ENCODE data around the gene KLF15.

Gene KLF15

GRCh38 chr3:126351086-126351770 lies 6.0 kb downstream of the KLF15 start:
- no peak overlapping the region for H3K4me2 ChIP-seq (ENCODE audit: low read length)

GRCh38 chr3:126350502-126351085 lies 6.6 kb downstream of the KLF15 start:
- no peak overlapping the region for H3K4me3 ChIP-seq (ENCODE audit: low read length)
- H3F3A ChIP-seq (ENCODE audit: control insufficient read depth, insufficient read depth) = peaks cover 6% of the 10 kb centered on the region
- no peaks in the 10 kb centered on the region for H4K20me1 ChIP-seq (ENCODE audit: control insufficient read depth, insufficient read depth, low read depth, low read length)
- H3K4me1 ChIP-seq (ENCODE audit: control insufficient read depth, low read length) = peaks cover 32% of the 10 kb centered on the region
- H3K79me2 ChIP-seq (ENCODE audit: control insufficient read depth, low read length) = no peaks in the 10 kb centered on the region
- H3K36me3 ChIP-seq (ENCODE audit: control insufficient read depth, low read length) = no peaks in the 10 kb centered on the region
- no peaks in the 10 kb centered on the region for H3K9me3 ChIP-seq (ENCODE audit: control insufficient read depth, insufficient read depth, low read length)
- H3K4me2 ChIP-seq (ENCODE audit: low read length) = no peak overlapping the region
- no peaks in the 10 kb centered on the region for H3K9me2 ChIP-seq (replicated peaks; ENCODE audit: control insufficient read depth, low read length)
- H3K27ac ChIP-seq (ENCODE audit: low read depth, low read length) = no peak overlapping the region
- H3K27me3 ChIP-seq (ENCODE audit: control insufficient read depth, low read length) = no peaks in the 10 kb centered on the region
- TF ChIP-seq CTCF (IDR thresholded peaks at IDR 0.05; ENCODE audit: low read depth, low read length, poor library complexity, severe bottlenecking) (no peak), EZH2phosphoT487 (IDR thresholded peaks at IDR 0.05; ENCODE audit: borderline replicate concordance, low read length) (no peak)

More at GRCh38 chr3:126351086-126351770, 6.0 kb downstream of the KLF15 start:
- Histone ChIP-seq H3K9me2 (replicated peaks; ENCODE audit: control insufficient read depth, low read length) (no peaks in the 10 kb centered on the region), H3K36me3 (ENCODE audit: control insufficient read depth, low read length) (no peaks in the 10 kb centered on the region), H4K20me1 (ENCODE audit: control insufficient read depth, insufficient read depth, low read depth, low read length) (no peaks in the 10 kb centered on the region), H3K27ac (ENCODE audit: low read depth, low read length) (no peak overlapping the region), H3K4me1 (ENCODE audit: control insufficient read depth, low read length) (peaks cover 38% of the 10 kb centered on the region), H3K4me3 (ENCODE audit: low read length) (no peak overlapping the region), H3K9me3 (ENCODE audit: control insufficient read depth, insufficient read depth, low read length) (no peaks in the 10 kb centered on the region), H3F3A (ENCODE audit: control insufficient read depth, insufficient read depth) (peaks cover 8% of the 10 kb centered on the region), H3K79me2 (ENCODE audit: control insufficient read depth, low read length) (no peaks in the 10 kb centered on the region), H3K27me3 (ENCODE audit: control insufficient read depth, low read length) (no peaks in the 10 kb centered on the region)
- TF ChIP-seq CTCF (IDR thresholded peaks at IDR 0.05; ENCODE audit: low read depth, low read length, poor library complexity, severe bottlenecking) (no peak), EZH2phosphoT487 (IDR thresholded peaks at IDR 0.05; ENCODE audit: borderline replicate concordance, low read length) (no peak)

- Histone ChIP-seq H4K20me1 (ENCODE audit: control insufficient read depth, insufficient read depth, low read depth, low read length) (no peaks in the 10 kb centered on the region), H3K4me1 (ENCODE audit: control insufficient read depth, low read length) (peaks cover 24% of the 10 kb centered on the region), H3K27ac (ENCODE audit: low read depth, low read length) (no peak overlapping the region), H3K4me3 (ENCODE audit: low read length) (no peak overlapping the region), H3K27me3 (ENCODE audit: control insufficient read depth, low read length) (no peaks in the 10 kb centered on the region), H3K4me2 (ENCODE audit: low read length) (no peak overlapping the region), H3K9me2 (replicated peaks; ENCODE audit: control insufficient read depth, low read length) (no peaks in the 10 kb centered on the region), H3K79me2 (ENCODE audit: control insufficient read depth, low read length) (no peaks in the 10 kb centered on the region), H3K36me3 (ENCODE audit: control insufficient read depth, low read length) (no peaks in the 10 kb centered on the region), H3K9me3 (ENCODE audit: control insufficient read depth, insufficient read depth, low read length) (no peaks in the 10 kb centered on the region), H3F3A (ENCODE audit: control insufficient read depth, insufficient read depth) (no peaks in the 10 kb centered on the region; the same call in 1 of the 2 replicates)
- TF ChIP-seq CTCF (IDR thresholded peaks at IDR 0.05; ENCODE audit: low read depth, low read length, poor library complexity, severe bottlenecking) (no peak), EZH2phosphoT487 (IDR thresholded peaks at IDR 0.05; ENCODE audit: borderline replicate concordance, low read length) (no peak)
These were observed 7.4 kb downstream of the KLF15 start for GRCh38 chr3:126349611-126350501.
